Stimulated activated CD8-positive, alpha-beta memory T cell treated with anti-CD3 and anti-CD28 coated beads, Interleukin-2, amount 100 ng/mL, for 48 hours (primary cell): ENCODE results near the gene CFAP74.
A peak's percentile ranks its signal among the peaks of the same experiment; 100 is the strongest.

Experiments used
- DNase-seq, 2 donors: peaks; one replicate each; pipeline ENCODE4 v3.0.0-alpha.2; 2020; ENCODE audit warnings: low read depth in 2 of 2

Gene CFAP74, protein sequence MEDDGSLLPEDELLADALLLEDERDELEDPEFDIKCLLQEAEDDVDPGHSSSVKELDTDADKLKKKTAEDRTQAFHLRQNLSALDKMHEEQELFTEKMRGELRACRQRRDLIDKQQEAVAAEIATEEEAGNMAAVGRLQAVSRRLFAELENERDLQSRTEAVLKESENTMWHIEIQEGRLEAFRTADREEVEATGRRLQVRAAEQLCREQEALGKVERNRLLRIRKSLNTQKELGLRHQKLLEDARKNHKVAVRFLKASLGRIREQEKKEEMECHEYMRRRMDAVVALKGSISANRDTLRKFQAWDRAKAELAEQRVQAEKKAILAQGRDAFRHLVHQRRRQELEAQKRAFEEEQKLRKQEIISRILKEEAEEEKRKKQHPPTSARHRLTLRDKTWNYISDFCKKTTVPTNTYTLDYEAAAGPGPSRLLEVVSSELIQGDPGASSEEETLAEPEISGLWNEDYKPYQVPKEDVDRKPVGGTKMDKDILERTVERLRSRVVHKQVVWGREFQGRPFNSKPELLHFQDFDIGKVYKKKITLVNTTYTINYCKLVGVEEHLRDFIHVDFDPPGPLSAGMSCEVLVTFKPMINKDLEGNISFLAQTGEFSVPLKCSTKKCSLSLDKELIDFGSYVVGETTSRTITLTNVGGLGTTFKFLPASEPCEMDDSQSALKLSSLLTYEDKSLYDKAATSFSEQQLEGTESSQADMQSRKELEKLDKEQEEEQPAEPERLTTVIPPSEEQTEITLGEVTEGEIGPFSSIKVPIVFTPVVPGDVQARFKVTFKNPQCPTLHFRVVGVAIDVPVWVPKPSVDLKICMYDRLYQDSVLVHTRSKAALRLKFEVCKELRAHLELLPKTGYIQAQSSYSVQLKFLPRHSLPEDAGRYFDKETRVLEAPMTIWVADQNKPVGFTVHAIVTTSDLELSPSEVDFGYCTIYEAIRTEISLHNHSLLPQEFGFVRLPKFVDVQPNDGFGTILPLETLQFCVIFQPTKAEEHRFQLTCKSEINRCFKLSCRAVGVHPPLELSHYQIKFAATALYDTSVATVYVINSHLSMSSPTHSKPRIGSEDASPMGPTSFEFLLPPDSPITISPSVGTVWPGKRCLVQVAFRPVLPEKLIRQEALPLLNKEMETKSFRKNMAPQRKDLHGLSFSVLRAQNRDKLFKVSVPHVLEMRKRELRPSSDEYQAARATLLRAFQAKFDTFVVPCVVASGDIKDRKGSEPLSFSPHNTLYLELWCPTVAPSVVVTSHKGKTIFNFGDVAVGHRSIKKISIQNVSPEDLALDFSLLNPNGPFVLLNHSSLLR (N-terminal part only)

DNA sequence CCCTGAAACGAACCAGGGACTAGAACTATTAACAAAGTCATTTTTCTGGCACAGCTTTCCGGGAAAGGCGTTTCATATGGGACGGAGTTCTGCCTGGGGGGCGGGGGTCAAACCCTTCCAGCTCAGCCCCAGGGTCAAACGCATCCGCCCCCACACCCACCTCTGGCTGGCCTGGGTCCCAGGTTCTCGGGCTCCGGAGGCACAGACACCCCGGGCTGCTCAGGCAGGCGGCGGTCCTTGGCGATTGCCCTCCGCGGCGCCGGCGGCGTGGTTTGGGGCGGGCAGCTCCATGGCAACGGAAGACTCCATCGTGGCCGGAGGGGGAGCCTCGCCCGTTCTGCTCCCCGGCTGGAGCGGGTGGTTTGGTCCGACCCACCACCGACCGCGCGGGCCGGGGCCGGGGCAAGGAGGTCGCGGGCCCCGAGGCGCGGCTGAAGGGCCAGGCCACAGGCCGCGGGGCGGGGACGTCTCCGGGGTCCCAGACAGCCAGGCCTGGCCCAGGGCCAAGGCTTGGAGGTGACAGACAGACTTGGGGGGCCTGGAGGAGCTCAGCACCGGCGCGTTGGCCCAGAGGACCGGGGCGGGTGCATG is at the start of gene CFAP74:
TSS of gene CFAP74 (minus strand) at position 246 of the 591 bp plus-strand sequence. CDS start 12,830 bp downstream, outside the sequence.
- DNase-seq = peak in 1 of 2 donors; percentile 13

DNA sequence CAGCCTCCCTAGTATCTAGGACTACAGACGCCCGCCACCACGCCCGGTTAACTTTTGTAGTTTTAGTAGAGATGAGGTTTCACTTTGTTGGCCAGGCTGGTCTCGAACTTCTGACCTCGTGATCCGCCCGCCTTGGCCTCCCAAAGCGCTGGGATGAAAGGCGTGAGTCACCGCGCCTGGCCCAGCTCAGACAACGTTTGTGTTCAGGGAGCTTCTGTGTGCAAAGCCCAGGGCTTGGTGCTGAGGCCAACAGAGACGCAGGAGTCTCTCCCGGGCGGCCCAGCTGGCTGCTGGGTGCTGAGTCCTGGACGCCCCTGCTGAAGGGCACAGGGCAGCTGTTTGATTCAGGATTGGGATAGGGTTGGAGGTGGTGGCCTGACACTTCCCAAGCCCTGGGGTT is 49.6 kb upstream of the CFAP74 start:
- DNase-seq = no peak

DNA sequence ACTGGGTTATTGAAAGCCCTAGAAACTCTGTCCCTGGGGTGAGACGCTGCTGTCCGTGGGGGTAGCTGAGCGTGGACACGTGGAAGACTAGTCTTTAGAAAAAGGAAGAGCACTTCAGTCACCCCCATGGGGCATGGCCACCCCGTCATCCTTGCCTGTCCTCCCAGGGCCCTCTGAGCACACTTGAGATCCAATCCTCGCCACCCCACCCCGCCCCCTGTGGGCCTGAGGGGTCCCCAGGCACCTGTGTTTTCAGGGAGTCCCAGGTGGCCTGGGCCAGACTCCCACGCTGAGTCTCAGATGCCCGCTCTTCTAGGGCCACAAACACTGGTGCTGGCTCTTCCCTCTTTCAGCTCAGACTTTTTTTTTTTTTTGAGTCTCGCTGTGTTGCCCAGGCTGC is 49.2 kb upstream of the CFAP74 start:
- DNase-seq = no peak

DNA sequence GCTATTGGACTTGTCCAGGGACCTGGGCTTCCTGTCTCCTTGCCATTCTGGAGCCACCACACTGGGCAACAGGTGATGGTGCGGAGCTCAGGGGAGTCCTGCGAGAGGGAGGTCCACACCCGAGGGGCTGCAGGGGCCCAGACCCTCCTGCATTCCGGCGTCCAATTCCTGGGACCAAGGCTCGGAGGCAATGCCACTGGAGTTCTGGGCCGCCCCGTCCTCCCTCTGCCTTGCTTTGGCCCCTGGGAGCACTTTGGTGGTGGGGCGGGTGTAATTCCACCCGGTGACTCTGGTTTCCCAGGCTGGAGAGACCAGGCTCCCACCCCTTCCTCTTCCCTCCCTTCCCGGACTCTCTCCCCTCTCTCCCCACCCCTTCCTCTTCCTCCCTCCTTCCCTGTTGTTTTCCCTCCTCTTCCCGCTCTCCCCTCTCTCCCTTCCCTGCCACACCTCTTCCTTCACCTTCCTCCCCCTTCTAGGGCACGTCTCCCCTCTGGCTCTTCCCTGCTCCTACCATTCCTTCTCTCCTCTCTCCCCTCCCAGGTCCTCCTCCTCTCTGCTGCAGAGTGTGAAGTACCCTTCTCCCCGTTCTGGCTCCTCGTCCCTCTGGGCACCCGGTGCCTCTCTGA is 48.6 kb upstream of the CFAP74 start:
- DNase-seq = no peak

DNA sequence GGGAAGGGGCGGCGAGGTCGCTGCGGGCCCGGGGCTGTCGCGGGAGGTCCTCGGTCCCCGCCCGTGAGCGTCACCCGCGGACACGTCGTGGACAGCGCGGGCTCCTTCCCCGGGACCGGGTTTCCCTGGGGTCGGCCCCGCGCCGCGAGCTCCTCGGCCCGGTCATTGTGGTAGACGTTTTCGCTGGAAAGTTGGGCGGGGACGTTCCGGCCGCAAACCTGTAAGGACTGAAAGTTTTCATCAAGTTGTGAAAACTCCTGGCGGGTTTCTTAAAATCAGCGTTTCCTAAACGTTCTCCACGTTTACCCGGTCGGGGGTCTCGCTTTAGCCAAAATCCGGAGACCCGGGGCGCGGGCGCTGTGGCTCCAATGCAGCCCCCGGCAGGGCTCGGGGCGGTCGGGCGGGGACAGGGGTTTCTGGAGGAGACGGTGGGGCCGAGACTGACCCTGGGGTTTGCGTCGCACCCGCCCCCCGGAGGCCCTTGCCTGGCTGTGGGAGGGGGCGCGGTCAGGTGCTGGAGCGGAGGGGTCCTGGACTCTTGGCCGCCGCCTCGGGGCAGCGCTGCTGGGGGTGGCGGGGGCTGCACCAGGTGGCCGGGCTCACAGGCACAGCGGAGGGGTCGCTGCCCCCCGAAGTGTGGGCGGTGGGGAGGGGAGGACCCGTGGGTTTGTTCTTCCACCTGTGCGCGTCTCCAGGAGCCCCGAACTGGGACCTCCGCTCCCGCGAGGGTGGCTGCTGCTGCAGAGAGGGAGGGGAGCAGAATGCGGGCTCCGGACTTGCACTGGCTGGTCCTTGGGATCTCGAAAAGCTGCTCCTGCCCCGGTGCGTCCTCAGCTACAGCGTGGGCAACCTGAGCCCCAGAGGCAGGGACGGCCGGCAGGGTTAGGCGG is 47.5 kb upstream of the CFAP74 start:
- DNase-seq = no peak

DNA sequence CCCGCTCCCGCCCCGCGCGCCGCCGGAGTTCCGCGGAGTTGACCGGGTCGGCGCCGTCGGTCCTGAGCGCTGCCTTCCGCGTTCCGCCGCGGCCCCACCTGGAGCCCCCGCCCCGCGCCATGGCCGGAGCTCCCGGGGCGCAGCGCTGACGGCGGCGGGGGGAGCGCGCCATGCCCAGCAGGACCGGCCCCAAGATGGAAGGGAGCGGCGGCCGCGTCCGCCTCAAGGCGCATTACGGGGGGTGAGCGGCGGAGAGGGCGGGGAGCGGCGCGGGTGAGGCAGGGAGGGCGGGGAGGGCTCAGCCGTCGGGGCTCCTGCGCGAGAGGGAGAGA is 46.8 kb upstream of the CFAP74 start:
- DNase-seq = no peak

DNA sequence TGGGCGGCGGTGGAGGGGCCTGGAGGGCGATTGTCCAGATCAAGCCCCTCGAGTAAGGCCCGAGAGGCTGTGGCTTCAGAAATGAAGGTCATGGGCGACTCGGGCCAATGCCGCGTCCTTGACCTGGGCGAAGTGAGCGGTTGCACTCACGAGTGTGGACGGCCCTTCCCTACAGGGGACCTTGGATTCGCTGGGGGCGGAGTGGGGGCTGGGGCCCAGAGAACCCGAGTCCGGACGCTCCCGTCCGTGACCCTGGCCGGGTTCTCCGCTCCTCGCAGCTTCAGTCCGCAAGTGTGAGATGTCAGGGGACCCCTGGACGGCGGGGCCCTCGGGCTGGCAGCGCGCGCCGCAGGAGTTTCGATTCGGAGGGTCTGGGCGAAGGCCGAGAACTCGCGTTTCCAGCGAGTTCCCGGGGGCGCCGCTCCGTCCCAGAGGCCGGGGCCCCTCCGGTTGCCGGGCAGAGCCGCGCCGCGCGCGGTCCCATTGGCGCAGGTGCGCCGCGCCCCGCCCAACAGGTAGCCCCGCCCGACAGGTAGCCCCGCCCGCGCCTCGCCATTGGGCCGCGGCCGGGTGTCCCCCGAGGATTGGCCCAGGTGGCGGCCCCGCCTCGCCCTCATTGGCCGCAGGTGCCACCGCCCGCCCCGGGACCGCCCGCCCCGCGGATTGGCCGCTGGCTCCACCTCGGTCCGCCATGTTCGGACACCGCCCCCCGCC is 46.3 kb upstream of the CFAP74 start, which contains the start of gene PRKCZ:
TSS of gene PRKCZ (plus strand) at position 694 of the 714 bp plus-strand sequence. CDS start 220 bp downstream, outside the sequence.
- DNase-seq = peak; percentile 91 to 94

DNA sequence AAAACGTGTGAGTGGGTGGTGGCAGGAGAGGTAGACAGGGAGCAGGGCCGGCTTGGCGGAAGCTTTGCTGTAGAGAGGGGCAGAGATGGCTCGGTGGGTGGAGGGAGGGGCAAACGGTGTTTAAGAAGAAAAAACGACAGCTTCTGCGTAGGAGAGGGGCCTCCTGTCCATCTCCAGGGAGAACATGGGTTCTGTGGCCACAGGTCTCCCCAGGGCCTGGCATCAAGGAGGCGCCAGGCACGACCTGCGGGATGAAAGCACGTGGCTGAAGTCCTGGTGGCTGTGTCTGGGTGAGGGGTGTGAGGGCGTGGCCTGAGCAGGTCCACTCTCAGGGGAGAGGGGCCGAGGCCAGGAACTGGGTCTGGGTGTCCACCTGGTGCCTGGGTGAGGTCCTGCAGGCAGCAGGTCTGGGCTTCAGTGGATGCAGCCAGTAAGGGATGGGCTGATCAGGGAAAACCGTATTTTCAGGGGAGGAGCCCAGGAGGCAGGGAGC is 45.7 kb upstream of the CFAP74 start:
- DNase-seq = no peak

DNA sequence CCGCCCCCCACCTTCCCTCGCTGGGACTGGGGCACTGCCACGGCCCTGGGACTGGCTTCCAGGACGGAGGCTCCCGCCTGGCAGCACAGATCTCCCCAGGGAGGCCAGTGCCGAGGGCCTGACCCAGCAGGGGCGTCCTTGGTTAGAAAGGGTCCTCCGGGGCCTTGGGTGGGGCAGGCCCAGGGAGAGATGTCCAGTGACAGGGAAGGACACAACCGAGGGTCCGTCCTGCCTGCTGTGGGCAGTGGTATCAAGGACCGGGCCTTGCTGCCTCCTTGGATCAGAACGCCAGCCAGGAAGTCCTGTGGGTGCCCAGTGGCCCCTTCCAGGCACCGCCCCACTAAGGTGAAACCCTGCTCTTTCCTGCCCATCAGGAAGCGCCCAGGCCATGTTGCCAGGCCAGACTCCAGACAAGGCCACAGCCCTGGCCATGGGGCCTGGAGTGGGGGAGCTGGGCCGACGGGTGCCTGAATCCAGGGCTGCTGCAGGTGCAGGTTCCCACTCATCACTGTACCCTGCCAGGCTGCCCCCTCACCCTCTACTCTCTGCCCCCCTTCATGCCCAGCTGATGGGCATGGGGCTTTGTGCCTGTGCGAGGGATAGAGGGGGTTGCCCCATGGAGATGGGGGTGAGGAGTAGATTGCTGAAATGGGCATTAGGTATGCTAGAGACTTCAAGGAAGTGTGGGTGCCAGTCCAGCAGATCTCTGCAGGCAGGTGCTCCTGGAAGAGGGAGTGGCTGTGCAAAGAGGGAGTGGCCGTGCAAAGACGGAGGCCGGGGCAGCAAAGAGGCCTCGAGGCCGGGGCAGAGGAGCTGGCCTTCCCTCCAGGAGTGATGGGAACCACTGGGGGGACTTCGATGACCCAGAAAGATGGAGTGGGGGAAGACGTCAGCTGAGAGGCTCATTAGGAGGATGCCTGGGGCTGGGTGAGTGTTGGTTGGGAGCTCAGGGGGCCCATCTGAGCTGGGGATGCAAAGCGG is 44.5 kb upstream of the CFAP74 start:
- no peak for DNase-seq

DNA sequence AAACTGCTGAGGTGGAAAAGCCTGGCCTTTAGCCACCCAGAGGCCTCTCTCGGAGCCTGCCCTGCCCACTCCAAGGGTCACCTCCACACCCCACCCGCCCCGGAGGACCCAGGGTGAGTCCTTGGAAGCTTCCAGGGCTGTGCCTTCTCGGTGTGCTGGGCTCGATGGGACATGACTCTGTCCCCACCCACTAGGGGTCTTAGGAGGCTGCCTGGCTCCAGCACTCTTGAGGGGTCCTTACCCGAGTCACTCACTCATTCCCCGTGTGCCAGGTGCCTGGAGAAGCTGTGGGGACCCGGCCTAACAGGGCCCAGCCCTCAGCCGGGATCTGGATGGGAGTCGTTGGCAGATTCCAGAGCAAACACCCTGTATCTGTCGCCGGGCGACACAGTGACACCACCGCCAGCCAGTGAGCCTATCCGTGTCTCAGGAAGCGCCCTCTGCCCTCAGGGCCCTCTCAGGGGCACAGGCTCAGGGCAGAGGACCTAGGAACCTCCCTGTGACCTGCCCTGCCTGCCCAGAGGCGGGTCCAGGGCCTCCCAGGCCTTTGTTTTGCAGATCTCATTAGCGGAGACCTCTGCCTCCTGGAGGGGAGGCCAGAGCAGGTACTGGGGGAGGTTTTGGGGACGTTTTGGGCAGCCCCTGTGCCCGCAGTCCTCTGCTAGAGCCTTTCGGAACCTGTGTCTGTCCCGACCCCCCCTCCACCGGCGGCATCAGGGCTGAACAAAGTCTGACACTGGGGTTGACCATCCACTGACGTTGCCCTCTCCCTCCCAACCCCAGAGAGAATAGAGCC is 43.6 kb upstream of the CFAP74 start:
- DNase-seq = no peak

DNA sequence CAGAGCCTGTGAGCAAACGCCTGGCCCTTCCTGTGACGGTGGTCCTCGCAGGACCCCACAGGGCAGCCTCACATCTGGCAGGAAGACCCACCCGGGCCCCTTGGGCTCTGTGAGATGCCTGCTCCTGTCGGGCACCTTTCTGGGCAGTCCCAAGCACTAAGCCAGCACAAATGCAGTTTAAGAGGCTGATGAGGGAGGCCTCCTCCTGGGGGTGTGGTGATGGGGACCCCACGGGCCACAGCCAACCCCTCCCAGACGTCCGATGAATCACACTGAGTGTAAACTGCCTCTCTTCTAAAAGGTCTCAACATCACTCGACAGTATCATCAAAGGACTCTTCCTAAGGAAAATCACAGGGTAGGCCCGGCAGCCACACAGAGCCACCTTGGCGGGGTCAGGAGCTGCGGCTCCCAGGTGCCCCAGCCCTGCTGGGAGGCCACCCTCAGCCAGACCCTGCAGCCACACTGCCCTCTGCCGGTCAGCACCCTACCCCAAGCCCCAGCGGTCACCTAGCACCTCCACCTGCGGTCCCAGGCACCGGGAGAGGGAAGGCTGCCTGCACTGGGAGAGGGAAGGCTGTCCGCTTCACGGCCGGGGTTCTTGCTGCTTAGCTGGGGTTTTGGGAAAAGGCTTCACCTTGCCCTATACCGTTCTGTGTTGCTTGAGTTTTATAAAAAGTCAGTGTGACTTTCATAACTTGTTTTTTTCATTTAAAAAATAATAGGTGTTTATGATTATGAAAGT is 42.8 kb upstream of the CFAP74 start:
- peak; percentile 40 to 55 for DNase-seq

DNA sequence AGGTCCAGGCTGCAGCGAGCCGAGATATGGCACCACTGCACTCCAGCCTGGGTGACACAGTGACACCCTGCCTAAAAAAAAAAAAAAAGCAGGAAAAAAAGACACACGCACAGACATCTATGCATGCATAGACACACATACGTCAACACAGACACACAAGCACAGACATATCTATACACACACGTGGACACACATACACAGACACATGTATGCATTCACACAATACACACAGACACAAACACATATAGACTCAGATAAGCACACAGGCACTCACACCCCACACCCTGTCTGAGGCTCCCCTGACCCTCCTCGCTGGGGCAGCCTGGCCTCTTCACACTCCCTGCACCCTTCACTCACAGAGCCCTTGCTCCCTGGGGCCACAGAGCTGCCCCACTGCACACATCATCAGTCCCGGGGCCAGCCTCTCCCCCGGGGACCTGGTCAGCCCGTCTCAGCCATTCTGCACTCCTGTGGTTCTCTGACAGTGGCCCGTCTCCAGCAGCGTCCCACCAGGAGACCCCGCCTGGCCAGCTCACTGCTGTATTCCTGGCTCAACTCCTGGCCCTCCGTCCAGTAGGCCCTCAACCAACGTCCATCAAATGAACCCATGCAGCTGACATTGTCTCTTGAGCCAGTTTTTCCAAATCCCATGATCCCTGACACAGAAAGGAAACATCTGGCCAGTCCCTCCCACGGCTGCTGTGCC is 42.0 kb upstream of the CFAP74 start:
- no peak for DNase-seq

DNA sequence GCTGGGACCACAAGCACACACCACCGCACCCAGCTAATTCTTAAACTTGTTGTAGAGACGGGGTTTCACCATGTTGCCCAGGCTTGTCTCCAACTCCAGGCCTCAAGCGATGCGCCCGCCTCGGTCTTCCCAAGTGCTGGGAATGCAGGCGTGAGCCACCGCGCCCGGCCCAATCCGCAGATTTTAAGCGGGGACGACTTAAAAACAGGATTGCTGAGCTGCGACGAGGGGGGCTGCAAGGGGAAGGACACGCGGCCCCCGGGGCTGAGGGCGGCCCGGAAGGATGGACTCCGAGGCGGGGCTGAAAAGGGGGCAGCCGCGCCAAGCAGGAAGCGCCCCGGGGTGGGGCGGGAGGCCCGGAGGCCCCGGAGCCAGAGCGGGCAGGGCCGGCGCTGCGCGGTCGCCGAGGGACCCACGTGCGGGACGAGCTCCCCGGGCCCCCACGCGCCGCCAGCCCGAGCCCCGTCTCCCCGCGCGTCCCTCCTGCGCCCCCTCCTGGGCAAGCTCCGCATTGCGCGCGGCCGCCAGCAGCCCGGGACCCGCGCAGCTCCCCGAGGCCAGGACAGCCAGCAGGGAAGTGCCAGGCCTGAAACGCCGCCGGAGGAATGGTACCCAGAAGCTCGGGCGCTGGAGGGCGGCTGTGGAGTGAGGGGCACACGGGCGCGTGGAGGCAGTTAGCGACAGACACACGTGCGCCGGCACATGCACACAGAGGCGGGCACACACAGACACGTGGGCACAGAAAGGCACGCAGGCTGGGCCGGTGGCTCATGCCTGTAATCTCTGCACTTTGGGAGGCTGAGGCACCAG is 41.1 kb upstream of the CFAP74 start:
- peak; percentile 70 to 73 for DNase-seq

DNA sequence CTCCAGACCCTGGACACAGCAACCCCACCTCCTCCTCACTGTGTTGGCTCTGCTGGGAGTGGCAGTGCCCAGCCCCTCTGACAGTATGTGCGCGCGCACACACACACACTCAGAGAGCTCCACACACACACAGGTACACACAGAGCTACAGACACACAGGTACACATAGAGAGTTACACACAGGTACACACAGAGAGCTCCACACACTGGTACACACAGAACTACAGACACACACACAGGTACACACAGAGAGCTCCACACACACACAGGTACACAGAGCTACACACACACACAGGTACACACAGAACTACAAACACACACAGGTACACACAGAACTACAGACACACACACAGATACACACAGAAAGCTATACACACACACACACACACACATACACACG is 40.3 kb upstream of the CFAP74 start:
- no peak for DNase-seq
